PC-3 (cell line): ENCODE results near the gene RERE. TPM values are rescaled to one million over a fixed set of nuclear protein-coding genes. Genes with fewer than 3 reads are reported as not detected.

Experiments used
- ATAC-seq: fragments of 200-7000 bp; cut with Tn5 transposase; 2 replicates; pipeline ENCODE4 v1.9.1; 2020; ENCODE audit warnings: mild to moderate bottlenecking, moderate library complexity
- BruUV-seq: library from RNA; stranded (reverse); fragments of 400-500 nt; replicated peaks from 2 replicates; lab custom pipeline; 2021; lab: Mats Ljungman, UMichigan
- CTCF ChIA-PET: fragments of 300-600 bp; sonication (Branson Sonifier 250); formaldehyde crosslinking; loops from one replicate; lab custom pipeline; 2022; ENCODE audit warnings: antibody characterized with exemption; lab: Charles Lee
- POLR2A ChIA-PET: fragments of 300-600 bp; sonication (Branson Sonifier 250); formaldehyde crosslinking; loops from one replicate; lab custom pipeline; 2022; ENCODE audit warnings: antibody characterized with exemption; ENCODE audit not compliant: unreplicated experiment; lab: Charles Lee
- DNase-seq: peaks from one replicate; pipeline ENCODE4 v3.0.0-alpha.2; 2015
- H2AFZ ChIP-seq: fragments of 300-600 bp; sonication (generic); 2 replicates; pipeline ENCODE4 v1.6.0; 2016; ENCODE audit warnings: antibody characterized with exemption, low read length
- H3F3A ChIP-seq: fragments of 300-600 bp; sonication (generic); one replicate; pipeline ENCODE4 v1.6.0; 2017; ENCODE audit warnings: antibody characterized with exemption, low read length, control low read depth, mild to moderate bottlenecking; ENCODE audit not compliant: unreplicated experiment
- H3K27ac ChIP-seq: fragments of 300-600 bp; sonication (generic); 2 replicates; pipeline ENCODE4 v1.5.1; 2016; ENCODE audit warnings: mild to moderate bottlenecking, low read length
- H3K27me3 ChIP-seq: fragments of 300-600 bp; sonication (generic); 2 replicates; pipeline ENCODE4 v1.6.1; 2016; ENCODE audit warnings: low read length, mixed read lengths
- H3K36me3 ChIP-seq: fragments of 300-600 bp; sonication (generic); 2 replicates; pipeline ENCODE4 v1.6.1; 2016; ENCODE audit warnings: low read depth, mixed run types, low read length, mixed read lengths
- H3K4me1 ChIP-seq: fragments of 300-600 bp; sonication (generic); 2 replicates; pipeline ENCODE4 v1.5.1; 2016; ENCODE audit warnings: low read length; ENCODE audit not compliant: insufficient read depth
- H3K4me2 ChIP-seq: fragments of 300-600 bp; sonication (generic); 2 replicates; pipeline ENCODE4 v1.6.0; 2016; ENCODE audit warnings: low read length
- H3K4me3 ChIP-seq: fragments of 300-600 bp; sonication (generic); 2 replicates; pipeline ENCODE4 v1.5.1; 2016; ENCODE audit warnings: mild to moderate bottlenecking, low read length, mixed read lengths
- H3K79me2 ChIP-seq: fragments of 300-600 bp; sonication (generic); 2 replicates; pipeline ENCODE4 v1.6.1; 2017; ENCODE audit warnings: low read length, mixed read lengths
- H3K9ac ChIP-seq: fragments of 300-600 bp; sonication (generic); 2 replicates; pipeline ENCODE4 v1.6.0; 2016; ENCODE audit warnings: mild to moderate bottlenecking, low read length
- H3K9me2 ChIP-seq: fragments of 300-600 bp; sonication (generic); replicated peaks from 2 replicates; pipeline ENCODE4 v1.6.1; 2016; ENCODE audit warnings: mixed run types, low read length, mixed read lengths
- H3K9me3 ChIP-seq: fragments of 300-600 bp; sonication (generic); 2 replicates; pipeline ENCODE4 v1.6.1; 2016; ENCODE audit warnings: low read length, mixed read lengths
- H4K20me1 ChIP-seq: fragments of 300-600 bp; sonication (generic); 2 replicates; pipeline ENCODE4 v1.6.1; 2016; ENCODE audit warnings: low read length, mixed read lengths
- EZH2 ChIP-seq: fragments of 300-600 bp; sonication (generic); IDR thresholded peaks from one replicate; pipeline ENCODE4 v1.6.1; 2017; ENCODE audit warnings: antibody characterized with exemption, mild to moderate bottlenecking, low read length; ENCODE audit not compliant: unreplicated experiment
- EZH2phosphoT487 ChIP-seq: fragments of 300-600 bp; sonication (generic); IDR thresholded peaks from 2 replicates; pipeline ENCODE4 v1.6.1; 2018; ENCODE audit warnings: mild to moderate bottlenecking, antibody characterized with exemption, low read length, borderline replicate concordance
- intact Hi-C: fragments of 100-400 bp; cut with micrococcal nuclease; formaldehyde crosslinking; loops from 2 replicates; pipeline ENCODE4 v1.9.0; 2023
- total RNA-seq: library from RNA; depleted of rRNA; stranded (reverse); fragments of >200 nt; gene quantifications from 2 replicates; pipeline ENCODE4 v1.2.3, GENCODE V29; 2014
- TF ChIP-seq, protein P1 (sequence below): fragments of 300-600 bp; sonication (generic); conservative IDR thresholded peaks from 2 replicates; pipeline ENCODE4 v1.5.1; 2017; ENCODE audit warnings: antibody characterized with exemption, low read depth, mild to moderate bottlenecking, low read length

RERE gene
- total RNA-seq, 1 experiment from 2014 or later = 24.2 TPM

DNA sequence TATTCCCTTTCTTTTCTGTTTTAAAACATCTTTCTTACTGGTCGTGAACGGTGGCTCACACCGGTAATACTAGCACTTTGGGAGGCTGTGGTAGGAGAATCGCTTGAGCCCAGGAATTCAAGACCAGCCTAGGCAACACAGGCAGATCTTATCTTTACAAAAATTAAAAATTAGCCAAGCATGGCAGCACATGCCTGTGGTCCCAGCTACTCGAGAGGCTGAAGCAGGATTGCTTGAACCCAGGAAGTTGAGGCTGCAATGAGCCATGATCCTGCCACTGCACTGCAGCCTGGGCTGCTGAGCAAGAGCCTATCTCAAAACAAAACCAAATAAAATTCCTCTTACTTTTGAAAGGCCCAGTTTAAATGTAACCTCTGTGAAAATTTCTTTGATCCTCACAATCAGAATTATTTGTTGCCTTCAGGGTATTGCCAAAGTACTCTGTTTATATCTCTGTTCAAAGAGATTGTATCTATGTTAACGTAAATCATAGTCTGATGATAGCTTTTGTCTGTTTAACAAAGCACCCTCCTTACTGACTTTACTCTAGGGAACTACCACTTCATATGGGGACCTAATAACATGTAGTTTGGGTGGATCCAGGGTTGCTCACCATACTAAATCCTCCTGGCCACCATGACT is 71.6 kb downstream of the RERE start:
- no peaks in the 10 kb centered on the region for H3K9me3 ChIP-seq
- no peak overlapping the region for H3K27ac ChIP-seq
- no peak for TF ChIP-seq EZH2phosphoT487
- TF ChIP-seq EZH2 = no peak
- TF ChIP-seq, protein P1, sequence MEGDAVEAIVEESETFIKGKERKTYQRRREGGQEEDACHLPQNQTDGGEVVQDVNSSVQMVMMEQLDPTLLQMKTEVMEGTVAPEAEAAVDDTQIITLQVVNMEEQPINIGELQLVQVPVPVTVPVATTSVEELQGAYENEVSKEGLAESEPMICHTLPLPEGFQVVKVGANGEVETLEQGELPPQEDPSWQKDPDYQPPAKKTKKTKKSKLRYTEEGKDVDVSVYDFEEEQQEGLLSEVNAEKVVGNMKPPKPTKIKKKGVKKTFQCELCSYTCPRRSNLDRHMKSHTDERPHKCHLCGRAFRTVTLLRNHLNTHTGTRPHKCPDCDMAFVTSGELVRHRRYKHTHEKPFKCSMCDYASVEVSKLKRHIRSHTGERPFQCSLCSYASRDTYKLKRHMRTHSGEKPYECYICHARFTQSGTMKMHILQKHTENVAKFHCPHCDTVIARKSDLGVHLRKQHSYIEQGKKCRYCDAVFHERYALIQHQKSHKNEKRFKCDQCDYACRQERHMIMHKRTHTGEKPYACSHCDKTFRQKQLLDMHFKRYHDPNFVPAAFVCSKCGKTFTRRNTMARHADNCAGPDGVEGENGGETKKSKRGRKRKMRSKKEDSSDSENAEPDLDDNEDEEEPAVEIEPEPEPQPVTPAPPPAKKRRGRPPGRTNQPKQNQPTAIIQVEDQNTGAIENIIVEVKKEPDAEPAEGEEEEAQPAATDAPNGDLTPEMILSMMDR = no peak
- no peak overlapping the region for H3K4me2 ChIP-seq
- POLR2A ChIA-PET = no interaction called here
- peaks cover 1% of the 10 kb centered on the region for H3F3A ChIP-seq
- no peaks in the 10 kb centered on the region for H4K20me1 ChIP-seq
- CTCF ChIA-PET = no interaction called here
- ATAC-seq (no peak), DNase-seq (no peak)
- no TSS peak for BruUV-seq
- H3K27me3 ChIP-seq = no peaks in the 10 kb centered on the region
- peaks cover 35% of the 10 kb centered on the region for H3K4me1 ChIP-seq
- no peak overlapping the region for H3K4me3 ChIP-seq
- H3K79me2 ChIP-seq = peaks cover 7% of the 10 kb centered on the region
- no peaks in the 10 kb centered on the region for H3K9me2 ChIP-seq
- H3K36me3 ChIP-seq = no peaks in the 10 kb centered on the region
- no peak overlapping the region for H3K9ac ChIP-seq
- intact Hi-C loops = no loop called here
- H2AFZ ChIP-seq = no peak overlapping the region

DNA sequence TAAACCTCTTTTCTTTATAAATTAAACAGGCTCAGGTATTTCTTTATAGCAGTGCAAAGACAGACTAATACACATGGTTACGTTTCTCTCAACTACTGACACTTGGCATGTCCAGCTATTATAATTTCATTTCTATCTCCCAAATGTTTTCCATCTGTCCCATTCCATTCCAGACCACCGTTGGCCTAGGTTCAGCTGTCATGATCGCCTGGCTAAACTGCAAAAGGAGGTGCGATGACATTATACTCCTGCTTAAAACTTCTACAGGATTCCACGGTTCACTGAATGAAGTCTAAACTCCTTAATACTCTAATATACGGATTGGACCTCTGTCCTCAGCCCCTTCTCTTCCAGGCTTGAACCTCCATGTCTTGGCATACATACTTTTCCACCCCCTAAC is 72.1 kb downstream of the RERE start:
- peaks cover 4% of the 10 kb centered on the region for H3F3A ChIP-seq
- no peak overlapping the region for H3K27ac ChIP-seq
- no peak overlapping the region for H3K4me3 ChIP-seq
- CTCF ChIA-PET = no interaction called here
- H3K9me2 ChIP-seq = no peaks in the 10 kb centered on the region
- H3K9me3 ChIP-seq = no peaks in the 10 kb centered on the region
- no peaks in the 10 kb centered on the region for H3K27me3 ChIP-seq
- POLR2A ChIA-PET = no interaction called here
- no peak for TF ChIP-seq EZH2phosphoT487
- no peak for TF ChIP-seq EZH2
- TF ChIP-seq, protein P1 = no peak
- H3K4me2 ChIP-seq = no peak overlapping the region
- ATAC-seq (no peak), DNase-seq (no peak)
- intact Hi-C loops = no loop called here
- no TSS peak for BruUV-seq
- peaks cover 8% of the 10 kb centered on the region for H3K79me2 ChIP-seq
- H2AFZ ChIP-seq = no peak overlapping the region
- H3K4me1 ChIP-seq = peaks cover 39% of the 10 kb centered on the region
- H4K20me1 ChIP-seq = no peaks in the 10 kb centered on the region
- no peak overlapping the region for H3K9ac ChIP-seq
- no peaks in the 10 kb centered on the region for H3K36me3 ChIP-seq
